Measurements from ENCODE around the gene SERPIND1.

- TF ChIP-seq CTCF (IDR thresholded peaks at IDR 0.05 in 8 of 11, conservative IDR thresholded peaks at IDR 0.05 in 3 of 11), result no peak
- no peak for TF ChIP-seq POLR2A (IDR thresholded peaks at IDR 0.05)
These were observed 49.0 kb upstream of the SERPIND1 start for GRCh38 chr22:20724676-20725454.
